ENCODE data around the gene SSUH2. TPM values are rescaled to one million over a fixed set of nuclear protein-coding genes. Genes with fewer than 3 reads are reported as not detected.
"Not testable (repeated sequence)": the region's sequence is repeated elsewhere in the genome, so short reads cannot be mapped to it uniquely, and the experiment has no call there.

The SSUH2 gene
- total RNA-seq, 1 experiment from 2014 or later = 6.4 TPM

GRCh38 chr3:8662594-8662993, 18.0 kb upstream of the SSUH2 start:
- in situ Hi-C loops (cut with HindIII; ENCODE audit: low pct_unique_long_range_greater_than_20kb, low sequenced_read_pairs) = no loop called here
- DNase-seq (ENCODE audit: low read depth) = no peak

DNA sequence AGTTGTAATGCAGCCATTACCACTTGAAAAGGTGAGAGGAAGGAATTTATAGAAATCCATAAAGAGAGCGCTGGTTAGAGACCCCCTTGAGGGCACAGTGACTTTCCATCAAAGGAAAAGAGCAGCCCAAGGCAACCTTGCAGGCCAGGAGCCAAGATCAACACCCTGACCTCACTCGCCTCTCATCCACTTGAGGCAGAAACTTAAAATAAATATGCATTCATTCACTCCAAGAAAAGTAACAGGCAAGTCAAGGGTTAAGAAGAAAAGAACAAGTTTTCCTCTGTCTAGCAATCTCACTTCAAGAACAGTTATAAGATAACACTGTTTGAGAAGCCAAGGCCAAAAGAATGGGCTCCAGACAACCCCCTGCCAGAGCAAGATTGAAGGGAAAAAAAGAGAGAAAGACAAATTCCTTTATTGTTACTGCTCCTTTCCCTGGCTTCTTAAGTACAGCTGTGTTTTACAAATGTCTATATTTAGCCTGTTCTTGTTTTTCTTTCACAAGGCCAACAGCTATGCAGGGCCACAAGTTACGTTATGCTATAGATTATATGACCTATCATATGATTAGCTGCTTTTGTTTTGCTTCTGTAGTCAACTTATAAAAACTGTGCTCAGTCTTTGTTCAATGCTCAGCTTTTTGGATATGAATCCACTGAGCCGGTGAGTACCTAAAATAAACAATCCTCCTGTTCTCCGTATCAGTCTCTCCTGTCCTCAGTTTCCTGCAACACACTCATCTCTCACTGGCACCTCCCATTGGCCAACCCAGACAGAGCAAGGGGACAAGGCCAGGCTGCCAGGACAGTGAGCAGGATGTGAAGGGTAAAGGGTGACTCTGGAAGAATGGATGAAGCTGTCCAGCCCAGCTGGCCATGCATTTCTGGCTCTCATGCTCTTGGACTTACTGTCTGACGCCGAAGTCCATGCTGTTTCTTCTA, 15.8 kb upstream of the SSUH2 start:
- in situ Hi-C loops (cut with HindIII; ENCODE audit: low pct_unique_long_range_greater_than_20kb, low sequenced_read_pairs) = no loop called here
- DNase-seq (ENCODE audit: low read depth) = peak; percentile 27

DNA sequence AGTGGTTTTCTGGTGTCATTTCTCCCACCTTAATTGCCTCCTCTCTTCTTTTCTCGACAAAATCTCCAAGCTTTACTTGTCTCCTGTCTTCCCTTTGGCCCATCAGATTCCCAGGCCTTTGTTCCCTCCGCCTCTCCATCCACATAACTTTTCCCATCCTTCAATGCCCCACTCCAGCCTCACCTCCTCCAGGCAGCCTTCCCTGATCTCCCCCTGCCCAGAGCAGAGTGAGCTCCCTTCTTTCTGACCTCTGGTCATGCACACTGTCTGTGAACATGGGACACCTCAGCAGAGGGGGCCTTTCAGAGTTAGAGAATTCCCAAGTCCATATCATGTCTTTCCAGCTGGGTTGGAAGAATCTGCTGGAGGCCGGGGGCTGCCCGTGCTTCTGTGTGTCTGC, 14.6 kb upstream of the SSUH2 start:
- in situ Hi-C loops (cut with HindIII; ENCODE audit: low pct_unique_long_range_greater_than_20kb, low sequenced_read_pairs) = no loop called here
- no peak for DNase-seq (ENCODE audit: low read depth)

GRCh38 chr3:8658306-8659212, 14.0 kb upstream of the SSUH2 start:
- DNase-seq (ENCODE audit: low read depth) = peak; percentile 96
- in situ Hi-C loops (cut with HindIII; ENCODE audit: low pct_unique_long_range_greater_than_20kb, low sequenced_read_pairs) = no loop called here

DNA sequence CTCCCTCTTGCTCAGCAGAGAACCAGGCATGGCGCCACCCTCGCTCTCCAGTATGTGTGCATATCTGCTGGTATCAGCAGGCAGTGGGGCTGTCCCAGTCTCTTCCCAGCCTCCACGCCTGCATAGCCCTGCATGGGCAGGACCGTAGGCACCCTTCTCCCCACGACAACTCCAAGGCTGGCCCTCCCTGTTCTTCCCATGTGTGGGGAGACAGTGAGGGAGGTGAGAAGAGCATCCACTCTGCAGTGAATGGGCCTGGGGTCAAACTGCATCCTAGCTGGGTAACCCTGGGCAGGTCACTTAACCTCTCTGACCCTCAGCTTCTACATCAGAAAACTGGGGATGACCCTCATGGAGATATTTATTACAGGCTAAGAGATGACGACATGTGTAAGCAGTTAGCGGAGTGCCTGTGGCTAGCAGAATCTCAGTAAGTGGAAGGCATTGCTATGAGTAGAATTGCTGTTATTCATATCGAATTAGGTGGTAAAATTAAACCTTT, 13.3 kb upstream of the SSUH2 start:
- in situ Hi-C loops (cut with HindIII; ENCODE audit: low pct_unique_long_range_greater_than_20kb, low sequenced_read_pairs) = no loop called here
- DNase-seq (ENCODE audit: low read depth) = no peak

GRCh38 chr3:8656240-8656639, 11.6 kb upstream of the SSUH2 start:
- DNase-seq (ENCODE audit: low read depth) = no peak
- in situ Hi-C loops (cut with HindIII; ENCODE audit: low pct_unique_long_range_greater_than_20kb, low sequenced_read_pairs) = no loop called here

DNA sequence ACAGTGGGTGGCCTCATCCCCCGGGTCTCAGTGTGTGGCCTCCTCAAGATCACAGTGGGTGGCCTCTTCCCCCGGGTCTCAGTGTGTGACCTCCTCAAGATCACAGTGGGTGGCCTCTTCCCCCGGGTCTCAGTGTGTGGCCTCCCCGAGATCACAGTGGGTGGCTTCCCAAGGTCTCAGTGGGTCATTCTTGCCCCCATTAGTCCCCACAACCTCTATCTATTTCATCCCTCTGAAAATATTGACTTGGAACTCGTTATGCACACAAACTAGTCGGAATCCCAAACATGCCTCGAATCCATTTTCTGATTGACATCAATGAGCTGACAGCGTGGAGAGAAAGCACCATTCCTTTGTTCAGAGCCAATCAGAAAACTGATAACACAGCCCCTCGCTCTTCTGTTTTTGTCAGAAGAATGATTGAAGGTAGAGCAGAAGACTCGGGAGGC, 10.8 kb upstream of the SSUH2 start:
- in situ Hi-C loops (cut with HindIII; ENCODE audit: low pct_unique_long_range_greater_than_20kb, low sequenced_read_pairs) = no loop called here

GRCh38 chr3:8654572-8655329, 10.2 kb upstream of the SSUH2 start:
- in situ Hi-C loops (cut with HindIII; ENCODE audit: low pct_unique_long_range_greater_than_20kb, low sequenced_read_pairs); DNase-seq (ENCODE audit: low read depth): not testable (repeated sequence)

More for the DNA sequence above, 10.8 kb upstream of the SSUH2 start:
- no peak for DNase-seq (ENCODE audit: low read depth)

DNA sequence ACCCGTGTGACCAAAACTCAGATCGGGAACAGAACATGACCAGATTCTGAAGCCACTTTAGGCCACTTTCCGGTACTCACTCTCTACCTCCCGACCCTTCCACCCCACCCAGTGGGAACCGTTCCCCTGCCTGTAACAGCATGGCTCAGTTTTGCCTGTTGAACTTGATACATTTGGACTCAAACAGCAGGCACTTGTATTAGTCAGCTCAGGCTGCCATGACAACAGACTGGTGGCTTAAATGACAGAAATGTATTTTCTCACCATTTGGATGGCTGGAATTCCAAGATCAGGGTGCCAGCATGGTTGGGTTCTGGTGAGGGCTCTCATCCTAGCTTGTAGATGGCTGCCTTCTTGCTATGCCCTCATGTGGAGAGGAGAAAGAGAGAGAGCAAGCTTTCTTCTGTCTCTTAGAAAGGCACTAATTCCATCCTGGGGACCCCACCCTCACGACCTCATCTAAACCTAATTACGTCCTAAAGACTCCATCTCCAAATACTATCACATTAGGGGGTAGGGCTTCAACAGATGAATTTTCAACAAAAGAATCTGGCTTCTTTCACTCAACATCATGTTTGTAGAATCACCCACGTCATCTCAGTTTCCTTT, 9.3 kb upstream of the SSUH2 start:
- in situ Hi-C loops (cut with HindIII; ENCODE audit: low pct_unique_long_range_greater_than_20kb, low sequenced_read_pairs) = no loop called here
- no peak for DNase-seq (ENCODE audit: low read depth)

DNA sequence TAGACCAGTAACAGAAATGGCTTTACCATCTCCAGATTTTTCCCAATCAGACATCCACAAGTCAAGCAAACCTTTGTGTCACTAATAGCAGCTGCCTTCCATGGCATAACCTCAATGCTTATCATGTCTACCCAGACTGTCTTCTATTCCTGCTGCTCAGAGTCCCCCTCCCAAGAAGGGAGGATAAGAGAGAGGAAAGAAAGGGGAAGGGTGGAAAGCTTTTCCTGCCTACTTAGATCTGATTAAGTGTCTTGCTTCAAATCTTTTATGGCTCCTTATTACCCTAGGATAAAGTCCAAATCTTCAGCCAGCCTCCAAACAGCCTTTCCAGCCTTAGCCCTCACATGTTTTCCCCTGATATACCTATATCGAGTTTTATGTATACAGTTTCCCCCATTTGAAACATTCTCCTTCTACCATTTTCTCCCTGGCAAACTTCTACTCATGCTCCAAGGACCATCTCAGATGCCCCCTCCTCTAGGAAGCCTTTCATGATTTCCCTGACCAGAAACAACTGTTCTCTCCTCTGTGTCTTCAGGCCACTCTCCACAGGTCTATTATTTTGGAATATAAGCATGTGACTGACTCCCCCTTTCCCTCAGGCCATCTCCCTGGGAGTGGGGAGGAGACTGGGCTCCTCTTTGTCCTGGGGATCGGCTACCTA, 7.9 kb upstream of the SSUH2 start:
- DNase-seq (ENCODE audit: low read depth) = no peak
- in situ Hi-C loops (cut with HindIII; ENCODE audit: low pct_unique_long_range_greater_than_20kb, low sequenced_read_pairs) = no loop called here

DNA sequence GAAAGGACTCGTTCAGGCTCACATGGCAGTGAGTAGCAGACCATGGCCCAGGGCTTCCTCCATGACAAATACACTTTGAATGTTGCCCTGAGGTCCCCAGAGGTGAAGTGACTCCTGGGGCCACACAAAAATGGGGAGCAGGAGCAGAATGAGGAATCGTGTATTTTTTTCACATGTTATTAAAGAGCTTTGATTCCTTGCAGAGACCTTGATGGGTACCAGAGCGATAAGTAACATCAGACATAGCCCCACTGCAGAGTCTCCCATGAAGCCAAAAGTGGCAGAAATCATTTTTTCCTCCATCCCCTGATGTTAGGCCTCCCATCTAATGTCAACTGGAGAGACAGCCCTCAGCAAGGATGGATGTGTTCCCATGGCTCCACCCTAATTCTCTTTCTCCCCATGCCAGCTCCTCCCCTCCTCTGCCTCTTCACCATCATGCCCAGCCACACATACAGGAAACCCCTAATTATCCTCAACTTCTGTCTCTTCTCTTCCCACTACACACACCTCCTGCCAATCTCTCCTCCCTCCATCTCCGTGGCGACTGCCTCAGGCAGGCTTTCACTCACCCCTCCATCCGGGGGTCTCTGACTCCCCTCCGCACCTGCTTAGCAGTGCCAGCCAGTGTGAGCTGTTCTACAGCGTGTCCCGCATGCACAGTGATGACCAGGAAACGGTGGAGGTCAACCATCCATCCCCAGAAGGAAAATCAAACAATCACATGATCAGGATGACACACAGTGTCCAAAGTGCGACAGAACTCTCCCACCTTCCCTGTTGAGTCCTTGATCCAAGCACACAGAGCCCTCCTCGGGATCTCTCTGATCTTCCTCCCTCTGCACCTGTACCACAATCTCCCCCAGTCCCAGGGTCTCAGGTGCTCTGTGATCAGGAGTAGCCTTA, 7.1 kb upstream of the SSUH2 start:
- DNase-seq (ENCODE audit: low read depth) = peak; percentile 9
- in situ Hi-C loops (cut with HindIII; ENCODE audit: low pct_unique_long_range_greater_than_20kb, low sequenced_read_pairs) = no loop called here

DNA sequence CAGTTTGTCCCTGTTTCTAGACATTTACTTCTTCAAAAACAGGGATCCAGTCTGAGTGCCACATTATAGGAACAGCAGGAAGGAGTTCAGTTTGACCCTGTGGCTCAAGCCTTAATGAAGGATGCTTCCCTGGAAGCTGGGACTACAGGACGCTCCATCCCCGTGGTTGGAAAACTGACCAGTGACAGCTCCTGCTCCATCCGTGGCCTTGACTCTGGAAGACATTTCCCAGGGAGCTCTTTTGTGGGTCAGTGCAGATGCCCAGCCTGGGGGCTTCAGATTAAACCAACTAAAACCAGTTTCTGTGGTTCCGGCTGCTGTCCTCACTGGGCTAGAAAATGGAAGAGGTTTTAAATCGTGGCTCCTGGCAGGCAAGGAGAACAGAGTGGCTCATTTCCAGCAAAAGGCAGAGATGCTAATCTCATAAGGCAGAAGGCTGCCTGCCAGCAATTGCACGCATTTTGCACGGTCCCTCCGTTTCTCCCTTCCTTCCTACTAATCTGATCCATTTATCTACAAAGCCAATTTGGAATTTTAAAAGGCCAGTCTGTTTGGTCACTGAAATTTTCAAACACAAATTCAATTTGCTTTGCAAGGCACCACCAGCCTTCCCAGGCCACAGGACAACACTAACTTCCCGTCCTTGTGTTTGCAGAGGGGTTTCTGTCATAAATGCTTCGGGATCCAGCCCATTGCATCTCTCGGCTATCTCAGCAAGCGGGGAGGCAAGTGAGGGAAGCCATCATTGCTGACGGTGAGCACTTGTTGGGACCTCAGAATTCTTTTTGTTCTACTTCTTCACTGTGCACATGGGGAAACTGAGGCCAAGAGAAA, 6.2 kb upstream of the SSUH2 start:
- in situ Hi-C loops (cut with HindIII; ENCODE audit: low pct_unique_long_range_greater_than_20kb, low sequenced_read_pairs) = no loop called here
- DNase-seq (ENCODE audit: low read depth) = no peak

DNA sequence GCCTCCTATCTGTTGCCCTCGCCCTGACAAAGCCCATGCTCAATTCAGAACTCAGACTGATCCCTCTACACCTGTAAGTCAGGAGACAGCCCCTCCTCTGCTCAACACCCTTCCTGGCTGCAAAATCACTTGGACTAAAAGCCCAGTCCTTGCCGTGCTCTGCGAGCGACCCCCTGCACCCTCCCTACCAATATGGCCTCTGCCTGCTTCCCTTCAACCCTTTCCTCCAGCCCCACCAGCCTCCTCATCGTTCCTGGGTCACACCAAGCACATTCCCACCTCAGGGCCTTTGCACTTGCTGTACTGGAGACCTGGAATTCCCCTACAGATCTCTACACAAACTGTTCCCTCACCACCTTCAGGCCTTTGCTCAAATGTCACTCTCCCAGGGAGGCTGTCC, 5.2 kb upstream of the SSUH2 start:
- DNase-seq (ENCODE audit: low read depth) = no peak
- in situ Hi-C loops (cut with HindIII; ENCODE audit: low pct_unique_long_range_greater_than_20kb, low sequenced_read_pairs) = no loop called here

- in situ Hi-C loops (cut with HindIII; ENCODE audit: low pct_unique_long_range_greater_than_20kb, low sequenced_read_pairs) = no loop called here
- no peak for DNase-seq (ENCODE audit: low read depth)
These were observed 4.5 kb upstream of the SSUH2 start for GRCh38 chr3:8648909-8649741.

All from Caki2 (cell line).